COLO668 (cell line): ENCODE data around the gene CYP27B1.
A peak's percentile ranks its signal among the peaks of the same experiment; 100 is the strongest.

Source experiments
- DNase-seq: peaks from one replicate; lab custom pipeline; 2025; ENCODE audit not compliant: unreplicated experiment; lab: John Stamatoyannopoulos, UW

Gene CYP27B1

GRCh38 chr12:57736741-57737466 is 30.0 kb downstream of the CYP27B1 start:
- no peak for DNase-seq

GRCh38 chr12:57735952-57736740 is 30.7 kb downstream of the CYP27B1 start:
- DNase-seq, result peak; percentile 60

GRCh38 chr12:57735198-57735855 is 31.6 kb downstream of the CYP27B1 start:
- DNase-seq, result peak; percentile 35

GRCh38 chr12:57734591-57734990 is 32.3 kb downstream of the CYP27B1 start:
- DNase-seq, result no peak

- no peak for DNase-seq
Observed at GRCh38 chr12:57733928-57734327, 33.0 kb downstream of the CYP27B1 start.

- DNase-seq, result no peak
Observed at GRCh38 chr12:57732726-57733593, 33.9 kb downstream of the CYP27B1 start.

- no peak for DNase-seq
Observed at GRCh38 chr12:57732270-57732669, 34.6 kb downstream of the CYP27B1 start.

- DNase-seq, result no peak
Observed at GRCh38 chr12:57731411-57732080, 35.3 kb downstream of the CYP27B1 start.

GRCh38 chr12:57730336-57731067 is 36.4 kb downstream of the CYP27B1 start:
- DNase-seq, result no peak

- DNase-seq, result no peak
Observed at GRCh38 chr12:57729321-57729844, 37.5 kb downstream of the CYP27B1 start.

- no peak for DNase-seq
Observed at GRCh38 chr12:57727758-57728395, 39.0 kb downstream of the CYP27B1 start.

- no peak for DNase-seq
Observed at GRCh38 chr12:57726884-57727757, 39.8 kb downstream of the CYP27B1 start.

GRCh38 chr12:57726151-57726883 is 40.6 kb downstream of the CYP27B1 start:
- DNase-seq, result peak; percentile 85

GRCh38 chr12:57725851-57726150 is 41.1 kb downstream of the CYP27B1 start:
- no peak for DNase-seq

- DNase-seq, result no peak
Observed at GRCh38 chr12:57724936-57725740, 41.7 kb downstream of the CYP27B1 start.

GRCh38 chr12:57724003-57724935 is 42.6 kb downstream of the CYP27B1 start:
- no peak for DNase-seq
